ENCODE results near the gene RNF40.
A peak's percentile ranks its signal among the peaks of the same experiment; 100 is the strongest.

The RNF40 gene

DNA sequence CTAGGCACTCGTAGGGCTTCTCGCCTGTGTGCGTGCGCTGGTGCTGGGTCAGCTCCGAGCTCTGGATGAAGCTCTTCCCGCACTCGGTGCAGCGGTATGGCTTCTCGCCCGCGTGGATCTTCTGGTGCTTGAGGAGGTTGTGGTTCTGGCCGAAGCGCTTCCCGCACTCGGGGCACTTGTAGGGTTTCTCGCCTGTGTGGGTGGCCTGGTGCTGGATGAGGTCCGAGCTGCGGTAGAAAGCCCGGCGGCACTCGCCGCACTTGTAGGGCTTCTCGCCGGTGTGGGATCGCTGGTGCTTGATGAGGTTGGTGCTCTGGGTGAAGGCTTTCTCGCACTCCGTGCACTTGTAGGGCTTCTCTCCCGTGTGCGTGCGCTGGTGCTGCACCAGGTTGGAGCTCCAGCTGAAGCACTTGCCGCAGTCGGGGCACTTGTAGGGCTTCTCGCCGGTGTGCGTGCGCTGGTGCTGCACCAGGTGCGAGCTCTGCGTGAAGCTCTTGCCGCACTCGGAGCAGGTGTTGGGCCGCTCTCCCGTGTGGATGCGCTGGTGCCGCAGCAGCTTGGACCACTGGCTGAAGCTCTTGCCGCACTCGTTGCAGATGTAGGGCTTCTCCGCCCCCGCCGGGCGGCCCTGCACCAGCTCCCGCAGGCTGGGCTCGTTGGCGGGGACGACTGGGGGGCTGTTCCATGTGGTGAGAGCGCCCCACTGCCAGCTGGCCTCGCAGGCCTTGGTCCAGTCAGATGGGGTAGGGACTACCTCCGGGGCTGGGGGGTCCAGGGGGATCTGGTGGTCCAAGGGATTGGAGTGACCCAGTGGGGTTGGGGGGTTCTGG is 21.4 kb downstream of the RNF40 start:
- Histone ChIP-seq H3K27ac (no peak overlapping the region), H3K36me3 (replicated peaks) (peaks cover 24% of the 10 kb centered on the region), H3K27me3 (replicated peaks) (no peaks in the 10 kb centered on the region), H3K4me3 (ENCODE audit: low read depth, low read length) (no peak overlapping the region)
- TF ChIP-seq, protein P1, sequence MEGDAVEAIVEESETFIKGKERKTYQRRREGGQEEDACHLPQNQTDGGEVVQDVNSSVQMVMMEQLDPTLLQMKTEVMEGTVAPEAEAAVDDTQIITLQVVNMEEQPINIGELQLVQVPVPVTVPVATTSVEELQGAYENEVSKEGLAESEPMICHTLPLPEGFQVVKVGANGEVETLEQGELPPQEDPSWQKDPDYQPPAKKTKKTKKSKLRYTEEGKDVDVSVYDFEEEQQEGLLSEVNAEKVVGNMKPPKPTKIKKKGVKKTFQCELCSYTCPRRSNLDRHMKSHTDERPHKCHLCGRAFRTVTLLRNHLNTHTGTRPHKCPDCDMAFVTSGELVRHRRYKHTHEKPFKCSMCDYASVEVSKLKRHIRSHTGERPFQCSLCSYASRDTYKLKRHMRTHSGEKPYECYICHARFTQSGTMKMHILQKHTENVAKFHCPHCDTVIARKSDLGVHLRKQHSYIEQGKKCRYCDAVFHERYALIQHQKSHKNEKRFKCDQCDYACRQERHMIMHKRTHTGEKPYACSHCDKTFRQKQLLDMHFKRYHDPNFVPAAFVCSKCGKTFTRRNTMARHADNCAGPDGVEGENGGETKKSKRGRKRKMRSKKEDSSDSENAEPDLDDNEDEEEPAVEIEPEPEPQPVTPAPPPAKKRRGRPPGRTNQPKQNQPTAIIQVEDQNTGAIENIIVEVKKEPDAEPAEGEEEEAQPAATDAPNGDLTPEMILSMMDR (IDR thresholded peaks at IDR 0.05; ENCODE audit: low read depth, low read length, missing control alignments): no peak
- in situ Hi-C loops (cut with HindIII; ENCODE audit: low pct_ligation_motif_present, low sequenced_read_pairs): loop anchor here (25.0 kb wide), 1 partner anchor 104 kb away; the partner anchor contains the start of genes BCL7C and CTF1
- no peak for DNase-seq

DNA sequence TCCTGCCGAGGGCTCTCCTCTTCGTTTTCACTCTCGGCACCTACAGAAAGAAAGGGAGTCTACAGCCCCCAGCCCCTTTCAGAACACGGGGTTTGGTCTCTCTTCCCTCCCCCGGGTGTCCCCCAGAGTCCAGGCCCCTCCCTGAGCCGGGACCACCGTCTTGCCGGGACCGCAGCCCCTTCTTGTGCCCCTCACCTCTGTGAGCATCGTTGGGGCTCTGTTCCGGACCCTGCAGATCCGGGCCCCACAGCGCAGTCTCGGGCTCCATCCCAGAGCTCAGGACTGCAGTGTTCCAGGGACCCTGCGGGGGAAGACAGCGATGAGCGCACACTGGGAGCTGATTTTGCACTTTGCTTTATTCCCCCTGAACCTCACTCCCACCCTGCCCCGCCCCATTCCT is 22.1 kb downstream of the RNF40 start:
- TF ChIP-seq, protein P1 (IDR thresholded peaks at IDR 0.05; ENCODE audit: low read depth, low read length, missing control alignments): no peak
- peaks cover 24% of the 10 kb centered on the region for H3K36me3 ChIP-seq (replicated peaks)
- H3K27ac ChIP-seq: no peak overlapping the region
- in situ Hi-C loops (cut with HindIII; ENCODE audit: low pct_ligation_motif_present, low sequenced_read_pairs): loop anchor here (25.0 kb wide), 1 partner anchor 103 kb away; the partner anchor contains the start of genes BCL7C and CTF1
- no peaks in the 10 kb centered on the region for H3K27me3 ChIP-seq (replicated peaks)
- H3K4me3 ChIP-seq (ENCODE audit: low read depth, low read length): no peak overlapping the region
- DNase-seq: no peak

DNA sequence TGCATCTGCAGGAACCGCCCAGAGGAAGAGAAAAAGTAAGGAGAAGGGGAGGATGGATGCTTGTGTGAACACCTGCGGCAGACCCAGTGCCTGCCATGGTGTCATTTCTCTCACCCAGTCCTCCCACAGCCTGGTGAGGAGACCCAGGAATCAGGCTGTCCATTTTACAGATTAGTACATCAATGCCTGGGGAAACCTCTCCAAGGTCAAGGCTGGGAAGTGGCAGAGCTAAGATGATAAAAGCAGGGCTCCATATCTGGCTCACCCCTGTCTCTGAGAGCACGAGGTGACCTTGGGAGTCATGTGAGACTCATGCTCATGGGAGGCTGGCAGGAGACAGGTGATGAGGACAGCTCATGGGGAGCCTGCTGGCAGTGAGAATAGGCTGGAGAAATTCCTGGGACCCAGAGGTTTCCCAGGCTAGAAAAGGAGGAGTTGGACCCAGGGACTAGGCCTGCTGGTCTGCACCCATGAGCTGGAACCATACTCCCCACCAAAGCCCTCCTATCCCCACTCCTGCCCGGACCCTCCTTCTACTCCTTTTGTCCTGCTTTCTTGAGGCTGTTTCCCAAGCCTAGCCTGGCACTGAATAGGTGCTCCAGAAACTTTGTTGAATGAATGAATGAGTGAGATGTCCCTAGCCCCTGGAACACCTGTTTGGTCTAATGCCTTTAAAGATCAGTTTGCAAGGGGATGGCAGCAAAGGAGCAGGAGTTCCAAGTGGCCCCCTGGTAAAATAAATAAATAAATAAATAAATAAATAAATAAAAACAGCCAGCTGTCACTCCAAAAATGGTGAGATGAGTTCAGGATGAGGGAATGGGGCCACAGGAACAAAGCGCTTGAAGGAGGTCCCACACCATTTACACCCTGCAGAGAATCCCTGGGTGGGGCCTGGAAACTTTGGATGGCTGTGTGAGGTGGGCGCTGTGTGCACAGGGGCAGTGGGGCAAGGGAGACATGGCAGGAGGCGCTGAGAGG is 23.3 kb downstream of the RNF40 start:
- no peak for DNase-seq
- H3K27me3 ChIP-seq (replicated peaks): no peaks in the 10 kb centered on the region
- peaks cover 24% of the 10 kb centered on the region for H3K36me3 ChIP-seq (replicated peaks)
- in situ Hi-C loops (cut with HindIII; ENCODE audit: low pct_ligation_motif_present, low sequenced_read_pairs): loop anchor here (25.0 kb wide), 1 partner anchor 102 kb away; the partner anchor contains the start of genes BCL7C and CTF1
- peak overlapping the region; percentile 92 for H3K4me3 ChIP-seq (ENCODE audit: low read depth, low read length)
- TF ChIP-seq, protein P1 (IDR thresholded peaks at IDR 0.05; ENCODE audit: low read depth, low read length, missing control alignments): no peak
- H3K27ac ChIP-seq: peak overlapping the region; percentile 81

DNA sequence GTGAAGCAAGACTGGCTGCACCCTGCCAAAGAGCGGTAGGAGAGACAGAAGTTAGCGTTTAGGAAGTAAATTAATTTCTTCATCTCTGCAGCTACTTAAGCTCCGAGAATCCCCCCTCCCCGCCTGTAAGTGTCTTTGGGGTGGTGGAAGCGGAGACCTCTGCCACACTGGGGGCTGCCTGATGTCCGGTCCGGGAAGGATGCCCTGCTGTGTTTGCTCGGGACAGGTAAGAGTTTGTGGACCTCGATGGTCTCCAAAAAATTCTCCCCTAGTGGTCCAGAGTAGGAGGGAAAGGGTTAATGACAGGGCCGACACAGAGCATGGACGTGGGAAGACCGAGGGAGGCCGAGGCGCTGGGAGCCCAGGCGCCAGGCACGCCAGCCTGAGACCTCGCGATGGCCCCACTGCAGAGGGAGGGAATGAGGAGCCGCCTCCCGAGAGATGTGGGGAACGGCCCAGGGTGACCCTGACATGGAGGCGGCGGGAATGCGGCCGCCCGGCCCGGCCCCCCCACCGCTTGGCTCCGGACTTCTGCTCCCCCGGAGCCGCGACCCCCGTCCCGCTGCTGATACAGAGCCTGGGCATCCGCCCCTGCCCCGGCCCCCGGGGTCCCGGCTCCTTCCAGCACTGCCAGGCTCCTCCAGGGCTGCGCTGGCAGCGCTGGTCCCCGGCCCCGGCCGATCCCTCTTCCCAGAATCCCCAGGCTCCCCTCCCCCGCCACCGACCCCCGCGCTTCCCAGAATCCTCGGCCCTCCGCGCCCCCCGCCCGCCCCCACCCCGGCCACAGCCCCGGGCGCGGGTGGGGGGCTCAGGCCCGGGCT is 24.2 kb downstream of the RNF40 start:
- peak; percentile 77 for DNase-seq
- Histone ChIP-seq H3K27ac (peak overlapping the region; percentile 81), H3K36me3 (replicated peaks) (peaks cover 24% of the 10 kb centered on the region), H3K27me3 (replicated peaks) (no peaks in the 10 kb centered on the region), H3K4me3 (ENCODE audit: low read depth, low read length) (peak overlapping the region; percentile 92)
- in situ Hi-C loops (cut with HindIII; ENCODE audit: low pct_ligation_motif_present, low sequenced_read_pairs): loop anchor here (25.0 kb wide), 1 partner anchor 101 kb away; the partner anchor contains the start of genes BCL7C and CTF1
- TF ChIP-seq, protein P1 (IDR thresholded peaks at IDR 0.05; ENCODE audit: low read depth, low read length, missing control alignments): no peak
